ENCODE results near the gene SELENOW. TPM values are rescaled to one million over a fixed set of nuclear protein-coding genes. Genes with fewer than 3 reads are reported as not detected.

SELENOW gene
- total and polyA plus RNA-seq, 2 of the 8 experiments (the other 6 are each of a cell fraction or from before 2014, with no cell fraction given) = 371 to 588 TPM

GRCh38 chr19:47796785-47797184 lies 18.3 kb downstream of the SELENOW start:
- CTCF ChIA-PET (ENCODE audit: partially characterized antibody) = interaction anchor here (0.6 to 1.8 kb wide), 8 partner anchors 13 to 91 kb away, joined by 3 to 6 read pairs (median 4); no protein-coding TSS in a partner anchor
- no peak for TF ChIP-seq RXRA (IDR thresholded peaks at IDR 0.05; ENCODE audit: insufficient read depth, low read depth, low read length)
- TF ChIP-seq SIX5 (IDR thresholded peaks at IDR 0.05; ENCODE audit: low read depth, low read length) = no peak
- no peak for FAIRE-seq

More at GRCh38 chr19:47796785-47797184, 18.3 kb downstream of the SELENOW start:
- no peak for DNase-seq (ENCODE audit: low read depth in 1 of 2, low spot score in 2 of 2)
- Histone ChIP-seq H3K4me3 (ENCODE audit: extremely low read depth in 1 of 4, insufficient read depth in 2 of 4, low read depth in 3 of 4, low read length in 4 of 4) (no peak overlapping the region), H2BK12ac (ENCODE audit: low read depth, low read length) (no peak overlapping the region), H4K91ac (replicated peaks; ENCODE audit: insufficient read length, low read length) (no peak overlapping the region), H2AK5ac (ENCODE audit: low read depth, low read length) (no peak overlapping the region), H3K9ac (replicated peaks in 1 of 4; ENCODE audit: extremely low read depth in 1 of 4, low read depth in 3 of 4, low read length in 3 of 4) (no peak overlapping the region), H4K8ac (ENCODE audit: extremely low read depth, insufficient read depth, low read length) (no peak overlapping the region), H3K27me3 (replicated peaks in 1 of 4; ENCODE audit: control insufficient read depth in 3 of 4, extremely low read depth in 1 of 4, insufficient read depth in 3 of 4, low read length in 3 of 4) (no peaks in the 10 kb centered on the region), H3K36me3 (ENCODE audit: control insufficient read depth in 2 of 4, insufficient read depth in 4 of 4, low read length in 3 of 4) (no peaks in the 10 kb centered on the region), H3K23ac (ENCODE audit: insufficient read length) (no peak overlapping the region), H4K5ac (ENCODE audit: insufficient read length, low read depth, low read length) (no peak overlapping the region), H4K20me1 (replicated peaks in 1 of 2; ENCODE audit: control insufficient read depth in 1 of 2, insufficient read depth in 2 of 2, low read length in 2 of 2) (no peaks in the 10 kb centered on the region), H2BK120ac (replicated peaks; ENCODE audit: low read depth, low read length) (no peak overlapping the region), H3K18ac (ENCODE audit: extremely low read depth, low read length) (no peak overlapping the region), H3K9me3 (ENCODE audit: insufficient read depth in 2 of 2, low read depth in 1 of 2, low read length in 1 of 2) (no peaks in the 10 kb centered on the region), H3K79me1 (ENCODE audit: low read depth, low read length) (no peaks in the 10 kb centered on the region), H3K27ac (ENCODE audit: low read depth, low read length) (no peak overlapping the region), H3K4ac (replicated peaks; ENCODE audit: insufficient read length, low read depth, low read length) (no peak overlapping the region), H3K14ac (ENCODE audit: insufficient read length) (no peak overlapping the region), H3K4me1 (replicated peaks in 1 of 4; ENCODE audit: control insufficient read depth in 3 of 4, insufficient read depth in 4 of 4, low read length in 3 of 4) (no peaks in the 10 kb centered on the region), H2BK20ac (ENCODE audit: low read length) (no peak overlapping the region), H3K23me2 (ENCODE audit: low read depth, low read length) (no peaks in the 10 kb centered on the region), H3K4me2 (ENCODE audit: insufficient read depth in 1 of 2, low read depth in 2 of 2, low read length in 2 of 2) (no peak overlapping the region), H2BK5ac (ENCODE audit: low read depth, low read length) (no peak overlapping the region), H3K79me2 (ENCODE audit: control insufficient read depth in 1 of 2, insufficient read depth in 2 of 2, low read length in 2 of 2) (no peaks in the 10 kb centered on the region), H2BK15ac (ENCODE audit: low read length) (no peak overlapping the region), H2AFZ (ENCODE audit: low read length) (no peak overlapping the region), H3K56ac (replicated peaks; ENCODE audit: insufficient read length, low read depth, low read length) (no peak overlapping the region)
- POLR2A ChIA-PET (ENCODE audit: partially characterized antibody) = no interaction called here
- WGBS, 2 experiments (ENCODE audit: extremely low coverage in 1 of 2, insufficient coverage in 1 of 2, insufficient read length in 1 of 2, insufficient replicate concordance in 2 of 2, low coverage in 1 of 2, low lambda C conversion rate in 2 of 2, missing lambda C conversion rate in 1 of 2) = 92% methylated on average over 2 of the region's 2 CpGs; no CpG with 5 or more reads in 1 of the 2 experiments

Data from H1 (cell line).